Measurements from ENCODE around the gene NPAS4. TPM values are rescaled to one million over a fixed set of nuclear protein-coding genes. Genes with fewer than 3 reads are reported as not detected.

Gene NPAS4
- total and polyA plus RNA-seq, 9 of the 15 experiments (the other 6 are each of a cell fraction or from before 2014, with no cell fraction given) = not detected

DNA sequence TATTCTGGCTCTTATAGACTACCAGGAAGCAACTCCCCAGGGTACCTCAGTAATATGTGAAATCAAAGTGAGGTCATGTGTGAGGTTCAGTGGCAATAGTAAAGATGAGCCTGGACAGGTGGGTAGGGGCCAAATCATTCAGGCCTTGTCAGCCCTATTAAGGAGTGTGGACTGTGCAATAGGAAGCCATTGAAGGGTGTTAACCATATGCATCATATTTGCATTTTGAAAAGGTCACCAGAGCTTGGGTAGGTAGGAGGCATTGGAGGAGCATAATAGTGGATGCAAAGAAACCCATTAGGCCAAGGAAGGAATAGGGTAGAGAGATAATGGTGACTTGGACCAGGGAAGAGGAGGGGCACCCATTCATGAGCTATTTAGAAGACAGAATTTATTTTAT is 26.2 kb downstream of the NPAS4 start:
- Histone ChIP-seq H3K4me1 (replicated peaks in 1 of 2; ENCODE audit: control insufficient read depth in 2 of 2, insufficient read depth in 2 of 2, low read length in 2 of 2) (no peaks in the 10 kb centered on the region), H3K9me3 (replicated peaks; ENCODE audit: control insufficient read depth, insufficient read depth, low read depth, low read length) (0 out of 2 replicates have a peak, but pooled peaks cover 1% of the 10 kb centered on the region), H4K20me1 (replicated peaks; ENCODE audit: control insufficient read depth, insufficient read depth, low read length) (no peaks in the 10 kb centered on the region), H3K4me3 (no peak overlapping the region), H3K79me2 (ENCODE audit: control insufficient read depth, insufficient read depth, low read length) (no peaks in the 10 kb centered on the region), H3K36me3 (ENCODE audit: control insufficient read depth, insufficient read depth, low read length) (no peaks in the 10 kb centered on the region), H3K27me3 (ENCODE audit: control insufficient read depth in 2 of 2, insufficient read depth in 2 of 2, low read length in 2 of 2) (peaks cover 16 to 20% of the 10 kb centered on the region in 2 experiments; a peak in 4 of 5 replicates), H3K9me1 (ENCODE audit: control insufficient read depth, insufficient read depth, low read length) (no peaks in the 10 kb centered on the region), H3K4me2 (ENCODE audit: insufficient read depth, low read length) (no peak overlapping the region), H3K27ac (ENCODE audit: extremely low read depth, low read depth, low read length) (no peak overlapping the region), H3K9ac (ENCODE audit: insufficient read depth in 1 of 2, low read depth in 2 of 2, low read length in 2 of 2) (no peak overlapping the region; a peak in 1 of 4 replicates), H2AFZ (ENCODE audit: low read depth, low read length) (no peak overlapping the region)
- DNase-seq (ENCODE audit: extremely low read depth in 1 of 4, low spot score in 3 of 4) (no peak), ATAC-seq (no peak), FAIRE-seq (no peak)
- no peak for TF ChIP-seq FUS (optimal IDR thresholded peaks at IDR 0.05; ENCODE audit: low read depth, low read length)
- TF ChIP-seq, protein P1, sequence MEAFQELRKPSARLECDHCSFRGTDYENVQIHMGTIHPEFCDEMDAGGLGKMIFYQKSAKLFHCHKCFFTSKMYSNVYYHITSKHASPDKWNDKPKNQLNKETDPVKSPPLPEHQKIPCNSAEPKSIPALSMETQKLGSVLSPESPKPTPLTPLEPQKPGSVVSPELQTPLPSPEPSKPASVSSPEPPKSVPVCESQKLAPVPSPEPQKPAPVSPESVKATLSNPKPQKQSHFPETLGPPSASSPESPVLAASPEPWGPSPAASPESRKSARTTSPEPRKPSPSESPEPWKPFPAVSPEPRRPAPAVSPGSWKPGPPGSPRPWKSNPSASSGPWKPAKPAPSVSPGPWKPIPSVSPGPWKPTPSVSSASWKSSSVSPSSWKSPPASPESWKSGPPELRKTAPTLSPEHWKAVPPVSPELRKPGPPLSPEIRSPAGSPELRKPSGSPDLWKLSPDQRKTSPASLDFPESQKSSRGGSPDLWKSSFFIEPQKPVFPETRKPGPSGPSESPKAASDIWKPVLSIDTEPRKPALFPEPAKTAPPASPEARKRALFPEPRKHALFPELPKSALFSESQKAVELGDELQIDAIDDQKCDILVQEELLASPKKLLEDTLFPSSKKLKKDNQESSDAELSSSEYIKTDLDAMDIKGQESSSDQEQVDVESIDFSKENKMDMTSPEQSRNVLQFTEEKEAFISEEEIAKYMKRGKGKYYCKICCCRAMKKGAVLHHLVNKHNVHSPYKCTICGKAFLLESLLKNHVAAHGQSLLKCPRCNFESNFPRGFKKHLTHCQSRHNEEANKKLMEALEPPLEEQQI (IDR thresholded peaks at IDR 0.05) = no peak
- TF ChIP-seq SMARCB1 (IDR thresholded peaks at IDR 0.05; ENCODE audit: insufficient read length, low read depth) = no peak
- no peak for TF ChIP-seq TEAD2 (tag; IDR thresholded peaks at IDR 0.05)
- TF ChIP-seq, protein P2, sequence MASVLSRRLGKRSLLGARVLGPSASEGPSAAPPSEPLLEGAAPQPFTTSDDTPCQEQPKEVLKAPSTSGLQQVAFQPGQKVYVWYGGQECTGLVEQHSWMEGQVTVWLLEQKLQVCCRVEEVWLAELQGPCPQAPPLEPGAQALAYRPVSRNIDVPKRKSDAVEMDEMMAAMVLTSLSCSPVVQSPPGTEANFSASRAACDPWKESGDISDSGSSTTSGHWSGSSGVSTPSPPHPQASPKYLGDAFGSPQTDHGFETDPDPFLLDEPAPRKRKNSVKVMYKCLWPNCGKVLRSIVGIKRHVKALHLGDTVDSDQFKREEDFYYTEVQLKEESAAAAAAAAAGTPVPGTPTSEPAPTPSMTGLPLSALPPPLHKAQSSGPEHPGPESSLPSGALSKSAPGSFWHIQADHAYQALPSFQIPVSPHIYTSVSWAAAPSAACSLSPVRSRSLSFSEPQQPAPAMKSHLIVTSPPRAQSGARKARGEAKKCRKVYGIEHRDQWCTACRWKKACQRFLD (CRISPR knock-in tag; IDR thresholded peaks at IDR 0.05) = no peak
- no peak for TF ChIP-seq SRSF9 (IDR thresholded peaks at IDR 0.05; ENCODE audit: borderline replicate concordance, low read depth, low read length)
- no peak for TF ChIP-seq NBN (IDR thresholded peaks at IDR 0.05; ENCODE audit: low read depth)
- TF ChIP-seq NFYB (IDR thresholded peaks at IDR 0.05; ENCODE audit: extremely low read depth, insufficient read length) = no peak
- intact Hi-C loops (cut with micrococcal nuclease) (no loop called here), in situ Hi-C loops (cut with MboI) (no loop called here)
- BruUV-seq (replicated peaks) = no TSS peak
- CTCF ChIA-PET (ENCODE audit: low intra/inter-chr PET ratio) = no interaction called here
- POLR2A ChIA-PET = interaction anchor here (1.0 to 1.1 kb wide), 2 partner anchors 8 to 9 kb away, joined by 3 to 4 read pairs; partner anchors contain the start of gene MRPL11
